ENCODE data around the gene CTSH. TPM values are rescaled to one million over a fixed set of nuclear protein-coding genes. Genes with fewer than 3 reads are reported as not detected.

Gene CTSH
- total RNA-seq, 1 experiment from 2014 or later = 327 TPM

DNA sequence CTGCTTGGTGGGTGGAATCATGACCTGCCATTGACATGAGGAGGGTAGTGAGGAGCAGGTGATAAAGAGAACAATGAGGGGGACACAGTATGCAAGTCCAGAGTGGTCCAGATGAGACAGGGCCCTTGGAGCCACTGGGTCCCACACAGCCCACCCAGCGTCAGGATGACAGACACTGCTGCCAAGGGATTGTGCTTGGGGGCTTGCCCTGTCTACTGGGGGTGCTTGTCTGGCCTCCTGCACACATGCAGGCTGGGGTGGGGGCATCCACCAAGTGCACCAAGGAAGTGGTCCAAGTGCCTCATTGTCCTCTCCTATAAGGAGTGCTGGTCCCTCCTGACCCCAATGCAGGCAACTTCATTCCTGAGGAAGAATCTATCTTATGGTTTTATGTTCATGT is 39.2 kb upstream of the CTSH start:
- no peaks in the 10 kb centered on the region for H3K9me3 Mint-ChIP-seq (ENCODE audit: low read depth, unreplicated experiment)
- TF ChIP-seq CTCF (IDR thresholded peaks at IDR 0.05; ENCODE audit: unreplicated experiment) = no peak
- peaks cover 32% of the 10 kb centered on the region for H3K4me1 Mint-ChIP-seq (ENCODE audit: low read depth, unreplicated experiment)
- no peak for DNase-seq
- no peaks in the 10 kb centered on the region for H3K27me3 Mint-ChIP-seq (ENCODE audit: unreplicated experiment)
- H3K27ac Mint-ChIP-seq (ENCODE audit: unreplicated experiment) = no peak overlapping the region
- H3K4me3 Mint-ChIP-seq (ENCODE audit: low read depth, unreplicated experiment) = no peak overlapping the region
- H3K36me3 Mint-ChIP-seq (ENCODE audit: insufficient read depth, unreplicated experiment) = peaks cover 9% of the 10 kb centered on the region
- BruUV-seq (replicated peaks) = no TSS peak
- intact Hi-C loops (cut with micrococcal nuclease; ENCODE audit: unreplicated experiment) = no loop called here
- CTCF ChIA-PET = no interaction called here

DNA sequence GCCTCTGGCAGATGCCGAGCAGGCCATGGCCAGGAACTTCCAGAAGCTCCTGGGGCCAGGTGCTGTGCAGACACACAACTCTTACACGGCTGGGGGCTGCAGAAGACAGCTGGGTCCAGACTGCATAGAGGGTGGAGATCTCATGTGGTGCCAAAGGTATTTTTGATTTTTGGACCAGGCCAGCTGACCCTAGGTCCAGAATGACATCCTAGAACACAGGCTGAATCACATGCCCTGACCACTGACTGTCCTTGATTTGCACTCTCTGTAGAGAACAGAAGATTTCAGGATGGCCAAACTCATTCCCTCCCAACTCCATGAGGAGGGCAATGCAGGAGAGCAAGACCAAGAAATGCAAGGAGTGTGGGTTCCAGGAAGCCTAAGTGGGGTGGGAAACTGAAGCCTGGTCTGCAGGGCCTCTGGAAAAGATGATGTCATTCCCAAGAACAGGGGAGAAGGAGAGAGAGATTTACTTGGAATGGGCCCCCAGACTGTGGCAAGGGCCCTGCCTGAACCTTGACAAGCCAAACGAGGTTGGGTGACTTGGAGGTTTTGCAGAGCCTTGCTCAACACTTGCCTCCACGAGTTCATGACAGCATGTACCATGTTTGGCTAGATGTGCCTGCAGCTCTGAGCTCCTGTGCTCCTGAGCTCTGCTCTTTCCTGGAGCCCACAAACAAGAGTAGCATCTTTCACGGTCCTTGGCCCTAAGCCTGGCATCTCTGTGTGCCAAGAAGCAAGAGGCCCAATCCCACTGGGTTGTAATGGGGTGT is 38.5 kb upstream of the CTSH start:
- no peaks in the 10 kb centered on the region for H3K27me3 Mint-ChIP-seq (ENCODE audit: unreplicated experiment)
- H3K36me3 Mint-ChIP-seq (ENCODE audit: insufficient read depth, unreplicated experiment) = peaks cover 6% of the 10 kb centered on the region
- no peaks in the 10 kb centered on the region for H3K9me3 Mint-ChIP-seq (ENCODE audit: low read depth, unreplicated experiment)
- no peak overlapping the region for H3K27ac Mint-ChIP-seq (ENCODE audit: unreplicated experiment)
- TF ChIP-seq CTCF (IDR thresholded peaks at IDR 0.05; ENCODE audit: unreplicated experiment) = no peak
- DNase-seq = no peak
- peaks cover 34% of the 10 kb centered on the region for H3K4me1 Mint-ChIP-seq (ENCODE audit: low read depth, unreplicated experiment)
- CTCF ChIA-PET = no interaction called here
- H3K4me3 Mint-ChIP-seq (ENCODE audit: low read depth, unreplicated experiment) = no peak overlapping the region
- intact Hi-C loops (cut with micrococcal nuclease; ENCODE audit: unreplicated experiment) = no loop called here
- no TSS peak for BruUV-seq (replicated peaks)

DNA sequence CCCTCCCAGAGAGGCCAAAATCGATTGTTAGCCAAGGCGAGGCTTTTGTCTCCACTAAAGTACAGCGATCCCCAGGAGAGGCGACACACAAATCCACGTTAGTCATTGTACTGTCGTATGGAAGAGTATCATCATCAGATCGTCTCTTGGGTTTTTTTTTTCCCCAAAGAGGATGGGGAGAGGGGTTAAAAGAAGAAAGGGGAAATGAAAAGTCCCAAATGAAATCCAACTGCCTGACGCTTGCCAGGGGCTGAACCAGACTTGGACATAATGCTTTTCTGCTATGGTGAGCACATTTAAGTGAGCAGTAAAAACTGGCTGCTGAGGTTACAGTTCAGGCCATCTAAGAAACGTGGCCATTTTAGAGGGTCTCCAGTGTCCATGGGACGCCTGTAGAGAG is 37.9 kb upstream of the CTSH start:
- H3K27me3 Mint-ChIP-seq (ENCODE audit: unreplicated experiment) = no peaks in the 10 kb centered on the region
- intact Hi-C loops (cut with micrococcal nuclease; ENCODE audit: unreplicated experiment) = no loop called here
- no peaks in the 10 kb centered on the region for H3K9me3 Mint-ChIP-seq (ENCODE audit: low read depth, unreplicated experiment)
- no peak overlapping the region for H3K4me3 Mint-ChIP-seq (ENCODE audit: low read depth, unreplicated experiment)
- TF ChIP-seq CTCF (IDR thresholded peaks at IDR 0.05; ENCODE audit: unreplicated experiment) = no peak
- CTCF ChIA-PET = no interaction called here
- BruUV-seq (replicated peaks) = no TSS peak
- H3K4me1 Mint-ChIP-seq (ENCODE audit: low read depth, unreplicated experiment) = peaks cover 28% of the 10 kb centered on the region
- DNase-seq = no peak
- no peak overlapping the region for H3K27ac Mint-ChIP-seq (ENCODE audit: unreplicated experiment)
- peaks cover 4% of the 10 kb centered on the region for H3K36me3 Mint-ChIP-seq (ENCODE audit: insufficient read depth, unreplicated experiment)

- TF ChIP-seq CTCF (IDR thresholded peaks at IDR 0.05; ENCODE audit: unreplicated experiment) = no peak
- Mint-ChIP-seq H3K27ac (ENCODE audit: unreplicated experiment) (no peak overlapping the region), H3K27me3 (ENCODE audit: unreplicated experiment) (no peaks in the 10 kb centered on the region), H3K9me3 (ENCODE audit: low read depth, unreplicated experiment) (no peaks in the 10 kb centered on the region), H3K4me3 (ENCODE audit: low read depth, unreplicated experiment) (no peak overlapping the region), H3K36me3 (ENCODE audit: insufficient read depth, unreplicated experiment) (peaks cover 4% of the 10 kb centered on the region), H3K4me1 (ENCODE audit: low read depth, unreplicated experiment) (peaks cover 23% of the 10 kb centered on the region)
- intact Hi-C loops (cut with micrococcal nuclease; ENCODE audit: unreplicated experiment) = no loop called here
- DNase-seq = no peak
- CTCF ChIA-PET = interaction anchor here (0.5 to 0.6 kb wide), 2 partner anchors 109 to 212 kb away, joined by 3 to 4 read pairs; partner anchors contain the start of gene MORF4L1
- no TSS peak for BruUV-seq (replicated peaks)
These were observed 36.9 kb upstream of the CTSH start for GRCh38 chr15:78981532-78982313.

Measured in Calu3 (cell line).